ENCODE measurements around the gene AZIN2. TPM values are rescaled to one million over a fixed set of nuclear protein-coding genes. Genes with fewer than 3 reads are reported as not detected.

The AZIN2 gene
- total and polyA plus RNA-seq, 10 donors = 1.4 to 8.3 (median 3.0) TPM

GRCh38 chr1:33050221-33051076 lies 30.5 kb upstream of the AZIN2 start:
- TF ChIP-seq, protein P1, sequence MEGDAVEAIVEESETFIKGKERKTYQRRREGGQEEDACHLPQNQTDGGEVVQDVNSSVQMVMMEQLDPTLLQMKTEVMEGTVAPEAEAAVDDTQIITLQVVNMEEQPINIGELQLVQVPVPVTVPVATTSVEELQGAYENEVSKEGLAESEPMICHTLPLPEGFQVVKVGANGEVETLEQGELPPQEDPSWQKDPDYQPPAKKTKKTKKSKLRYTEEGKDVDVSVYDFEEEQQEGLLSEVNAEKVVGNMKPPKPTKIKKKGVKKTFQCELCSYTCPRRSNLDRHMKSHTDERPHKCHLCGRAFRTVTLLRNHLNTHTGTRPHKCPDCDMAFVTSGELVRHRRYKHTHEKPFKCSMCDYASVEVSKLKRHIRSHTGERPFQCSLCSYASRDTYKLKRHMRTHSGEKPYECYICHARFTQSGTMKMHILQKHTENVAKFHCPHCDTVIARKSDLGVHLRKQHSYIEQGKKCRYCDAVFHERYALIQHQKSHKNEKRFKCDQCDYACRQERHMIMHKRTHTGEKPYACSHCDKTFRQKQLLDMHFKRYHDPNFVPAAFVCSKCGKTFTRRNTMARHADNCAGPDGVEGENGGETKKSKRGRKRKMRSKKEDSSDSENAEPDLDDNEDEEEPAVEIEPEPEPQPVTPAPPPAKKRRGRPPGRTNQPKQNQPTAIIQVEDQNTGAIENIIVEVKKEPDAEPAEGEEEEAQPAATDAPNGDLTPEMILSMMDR (IDR thresholded peaks at IDR 0.05 in 8 of 11, conservative IDR thresholded peaks at IDR 0.05 in 3 of 11) = peak in 3 of 11 experiments; percentile 16 to 50 (median 25)
- no peak for TF ChIP-seq POLR2A (IDR thresholded peaks at IDR 0.05)
- H3K27me3 ChIP-seq (replicated peaks in 1 of 7) = no peaks in the 10 kb centered on the region
- no peak for DNase-seq
- H3K36me3 ChIP-seq = no peaks in the 10 kb centered on the region
- peaks cover 0 to 38% (median 11%) of the 10 kb centered on the region in 6 donors for H3K4me1 ChIP-seq
- no peaks in the 10 kb centered on the region for H3K9me3 ChIP-seq
- H3K4me3 ChIP-seq = peak overlapping the region in 1 of 8 donors; percentile 10
- WGBS, 5 donors = 69 to 83% (median 77%) methylated on average over 13 to 17 of the region's 17 CpGs
- peak overlapping the region in 4 of 8 donors; percentile 45 to 71 (median 60) for H3K27ac ChIP-seq
- intact Hi-C loops (cut with DNase I; ENCODE audit: low total_unique reads) = no loop called here

DNA sequence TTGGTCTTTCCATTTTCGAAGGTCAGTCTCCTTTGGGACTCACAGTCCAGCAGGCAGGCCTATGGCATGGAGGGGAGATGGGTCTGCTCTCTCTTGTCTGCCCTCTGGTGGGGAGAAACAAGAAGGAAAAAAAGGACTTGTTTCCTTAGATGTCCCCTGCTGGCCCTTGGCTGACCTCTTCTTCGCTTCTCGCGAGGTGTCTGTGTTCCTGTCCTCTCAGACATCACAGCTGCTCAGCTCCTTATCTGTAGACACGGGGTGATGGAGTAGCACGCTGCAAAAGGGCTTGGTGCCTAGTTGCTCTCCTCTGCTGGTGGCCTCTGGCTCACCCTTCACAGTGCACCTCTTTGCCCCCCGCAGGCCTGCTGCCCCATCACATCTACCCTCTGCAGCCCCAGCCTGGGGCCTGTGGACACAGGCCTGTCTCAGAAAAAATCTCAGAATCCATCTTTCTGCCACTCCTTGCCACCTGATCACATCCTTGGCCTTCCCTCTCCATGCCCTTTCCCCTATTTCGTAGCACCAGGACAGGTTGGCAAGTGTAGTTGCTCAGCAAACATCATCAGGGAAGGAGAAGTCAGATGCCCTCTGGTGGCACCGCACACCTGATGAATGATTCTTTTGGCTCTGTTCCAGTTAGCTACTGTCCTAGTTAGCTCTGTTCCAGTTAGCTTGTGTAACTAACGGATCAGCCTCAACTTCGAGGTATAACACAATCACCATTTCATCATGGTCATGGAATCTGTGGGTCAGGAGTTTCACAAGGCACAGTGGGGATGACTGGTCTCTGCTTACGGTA lies 25.5 kb upstream of the AZIN2 start:
- Histone ChIP-seq H3K36me3 (no peaks in the 10 kb centered on the region), H3K27ac (peak overlapping the region in 3 of 8 donors; percentile 22 to 56 (median 45)), H3K4me3 (no peak overlapping the region), H3K27me3 (replicated peaks in 1 of 7) (no peaks in the 10 kb centered on the region), H3K4me1 (peaks cover 0 to 18% (median 9%) of the 10 kb centered on the region in 6 donors), H3K9me3 (peaks cover 0 to 9% (median 0%) of the 10 kb centered on the region in 8 donors)
- DNase-seq = peak; percentile 81
- 39 to 62% (median 48%) methylated on average over 11 to 12 of the region's 12 CpGs for WGBS, 5 donors
- intact Hi-C loops (cut with DNase I; ENCODE audit: low total_unique reads) = loop anchor here (2.0 kb wide), 1 partner anchor 123 kb away; no protein-coding TSS in a partner anchor
- TF ChIP-seq POLR2A (IDR thresholded peaks at IDR 0.05) = no peak
- TF ChIP-seq, protein P1 (IDR thresholded peaks at IDR 0.05 in 8 of 11, conservative IDR thresholded peaks at IDR 0.05 in 3 of 11) = peak; percentile 27 to 79 (median 68)
- TF ChIP-seq POLR2AphosphoS5 (IDR thresholded peaks at IDR 0.05) = peak in 2 of 3 donors; percentile 29 to 41

- no peaks in the 10 kb centered on the region for H3K36me3 ChIP-seq
- no peak overlapping the region for H3K4me3 ChIP-seq
- no peaks in the 10 kb centered on the region for H3K27me3 ChIP-seq (replicated peaks in 1 of 7)
- TF ChIP-seq, protein P1 (IDR thresholded peaks at IDR 0.05 in 8 of 11, conservative IDR thresholded peaks at IDR 0.05 in 3 of 11) = no peak
- TF ChIP-seq POLR2AphosphoS5 (IDR thresholded peaks at IDR 0.05) (no peak), POLR2A (IDR thresholded peaks at IDR 0.05) (no peak)
- 61 to 82% (median 68%) methylated on average over 3 of the region's 3 CpGs for WGBS, 5 donors
- intact Hi-C loops (cut with DNase I; ENCODE audit: low total_unique reads) = no loop called here
- H3K9me3 ChIP-seq = peaks cover 0 to 19% (median 4%) of the 10 kb centered on the region in 8 donors
- no peak for DNase-seq
- H3K27ac ChIP-seq = no peak overlapping the region
- peaks cover 0 to 15% (median 8%) of the 10 kb centered on the region in 6 donors for H3K4me1 ChIP-seq
These were observed 24.5 kb upstream of the AZIN2 start for GRCh38 chr1:33056426-33056825.

Measured in spleen (tissue), 11 donors.